Esophagus squamous epithelium (tissue), 4 donors: Measurements from ENCODE around the gene PIGU.

ENCODE experiments used
- POLR2A ChIP-seq, 4 donors: fragments of 450-650 bp; IDR thresholded peaks; one replicate each; pipeline ENCODE4 v1.6.1; 2017; ENCODE audit warnings: antibody characterized with exemption in 4 of 4, mild to moderate bottlenecking in 4 of 4, moderate library complexity in 3 of 4
- TF ChIP-seq, protein P1 (sequence below), 6 experiments: fragments of 450-650 bp in 4 of 6; fragments of 200-600 bp in 2 of 6; sonication (generic) in 2 of 6; IDR thresholded peaks; one replicate each; pipeline ENCODE4 v1.5.1; 2016 to 2019; ENCODE audit warnings: antibody characterized with exemption in 6 of 6, mild to moderate bottlenecking in 4 of 6, moderate library complexity in 4 of 6

DNA sequence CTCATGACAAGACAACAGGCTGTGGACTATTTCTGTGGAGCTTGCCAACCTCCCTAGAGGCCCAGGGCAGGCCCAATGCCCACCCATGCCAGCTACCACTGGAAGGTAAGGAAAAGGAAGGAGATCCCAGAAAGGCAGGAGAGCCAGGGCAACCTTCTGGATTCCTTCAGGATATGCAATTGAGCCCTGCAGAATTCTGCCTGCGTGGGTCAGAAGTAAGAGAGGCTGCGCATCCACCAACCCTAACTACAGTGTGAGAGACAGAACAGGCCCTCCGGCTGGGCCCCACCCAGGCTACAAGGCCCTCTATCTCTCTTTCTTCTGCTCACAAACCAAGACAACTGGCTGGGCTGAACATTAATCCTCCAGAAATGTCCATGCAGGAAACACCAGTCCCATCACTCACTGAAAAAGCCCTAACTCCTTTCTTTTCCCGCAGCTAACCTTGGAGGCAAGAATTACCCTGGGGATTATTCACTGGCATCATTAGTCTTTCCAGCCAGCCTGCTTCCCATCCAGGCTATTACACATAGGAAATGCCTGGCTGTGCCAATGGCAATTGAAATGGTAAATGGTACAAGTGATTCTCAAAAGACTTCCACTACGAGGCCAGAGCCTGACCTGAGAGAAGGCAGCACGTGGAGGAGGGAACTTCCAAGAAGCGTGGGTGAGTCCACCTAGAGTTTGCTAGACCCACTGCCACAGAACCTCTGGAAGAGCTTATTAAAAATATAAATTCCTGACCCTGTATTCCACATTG lies 103.2 kb downstream of the PIGU start:
- TF ChIP-seq, protein P1, sequence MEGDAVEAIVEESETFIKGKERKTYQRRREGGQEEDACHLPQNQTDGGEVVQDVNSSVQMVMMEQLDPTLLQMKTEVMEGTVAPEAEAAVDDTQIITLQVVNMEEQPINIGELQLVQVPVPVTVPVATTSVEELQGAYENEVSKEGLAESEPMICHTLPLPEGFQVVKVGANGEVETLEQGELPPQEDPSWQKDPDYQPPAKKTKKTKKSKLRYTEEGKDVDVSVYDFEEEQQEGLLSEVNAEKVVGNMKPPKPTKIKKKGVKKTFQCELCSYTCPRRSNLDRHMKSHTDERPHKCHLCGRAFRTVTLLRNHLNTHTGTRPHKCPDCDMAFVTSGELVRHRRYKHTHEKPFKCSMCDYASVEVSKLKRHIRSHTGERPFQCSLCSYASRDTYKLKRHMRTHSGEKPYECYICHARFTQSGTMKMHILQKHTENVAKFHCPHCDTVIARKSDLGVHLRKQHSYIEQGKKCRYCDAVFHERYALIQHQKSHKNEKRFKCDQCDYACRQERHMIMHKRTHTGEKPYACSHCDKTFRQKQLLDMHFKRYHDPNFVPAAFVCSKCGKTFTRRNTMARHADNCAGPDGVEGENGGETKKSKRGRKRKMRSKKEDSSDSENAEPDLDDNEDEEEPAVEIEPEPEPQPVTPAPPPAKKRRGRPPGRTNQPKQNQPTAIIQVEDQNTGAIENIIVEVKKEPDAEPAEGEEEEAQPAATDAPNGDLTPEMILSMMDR (IDR thresholded peaks at IDR 0.05): no peak
- no peak for TF ChIP-seq POLR2A (IDR thresholded peaks at IDR 0.05)
